ENCODE measurements around the gene FGF7. TPM values are rescaled to one million over a fixed set of nuclear protein-coding genes. Genes with fewer than 3 reads are reported as not detected.
"Not testable (repeated sequence)": the region's sequence is repeated elsewhere in the genome, so short reads cannot be mapped to it uniquely, and the experiment has no call there.

Gene FGF7
- total RNA-seq, 2 donors from 2014 or later = 9.9 to 18.5 TPM

- peaks cover 9% of the 10 kb centered on the region for H3K4me1 ChIP-seq
- H3K4me3 ChIP-seq = no peak overlapping the region
- ATAC-seq = no peak
- no peak for DNase-seq
- 64 to 66% methylated on average over 3 of the region's 3 CpGs for WGBS, 2 donors
- H3K9me3 ChIP-seq = no peaks in the 10 kb centered on the region
- no peaks in the 10 kb centered on the region for H3K27me3 ChIP-seq
- no peaks in the 10 kb centered on the region for H3K36me3 ChIP-seq (replicated peaks in 1 of 2; ENCODE audit: insufficient read depth in 1 of 2, low read depth in 2 of 2)
- no peak for TF ChIP-seq POLR2A (IDR thresholded peaks at IDR 0.05)
- no peak for TF ChIP-seq CTCF (IDR thresholded peaks at IDR 0.05)
- no peak overlapping the region for H3K27ac ChIP-seq
- intact Hi-C loops (cut with DNase I) = no loop called here
Observed at GRCh38 chr15:49467746-49468480, 44.9 kb downstream of the FGF7 start.

GRCh38 chr15:49468481-49468839 is 45.4 kb downstream of the FGF7 start:
- intact Hi-C loops (cut with DNase I) = no loop called here
- no peak for ATAC-seq
- TF ChIP-seq CTCF (IDR thresholded peaks at IDR 0.05) = no peak
- no peak for TF ChIP-seq POLR2A (IDR thresholded peaks at IDR 0.05)
- H3K27ac ChIP-seq = no peak overlapping the region
- no peaks in the 10 kb centered on the region for H3K9me3 ChIP-seq
- no peak for DNase-seq
- H3K4me3 ChIP-seq = no peak overlapping the region
- H3K4me1 ChIP-seq = peaks cover 9% of the 10 kb centered on the region
- no peaks in the 10 kb centered on the region for H3K36me3 ChIP-seq (replicated peaks in 1 of 2; ENCODE audit: insufficient read depth in 1 of 2, low read depth in 2 of 2)
- no peaks in the 10 kb centered on the region for H3K27me3 ChIP-seq
- 46 to 57% methylated on average over 2 of the region's 2 CpGs for WGBS, 2 donors

- H3K36me3 ChIP-seq (replicated peaks in 1 of 2; ENCODE audit: insufficient read depth in 1 of 2, low read depth in 2 of 2); H3K4me3 ChIP-seq; H3K4me1 ChIP-seq; intact Hi-C loops (cut with DNase I); ATAC-seq; H3K27me3 ChIP-seq; H3K9me3 ChIP-seq: not testable (repeated sequence)
- peak in 2 of 7 experiments; percentile 8 to 33 for TF ChIP-seq CTCF (IDR thresholded peaks at IDR 0.05)
- 91 to 93% methylated on average over 4 of the region's 4 CpGs for WGBS, 2 donors
- H3K27ac ChIP-seq = peak overlapping the region in 3 of 4 donors; percentile 26 to 68 (median 55)
- DNase-seq = peak; percentile 22 to 64 (median 40)
Observed at GRCh38 chr15:49471248-49471647, 48.2 kb downstream of the FGF7 start.

- intact Hi-C loops (cut with DNase I) = no loop called here
- WGBS, 2 donors = 15 to 21% methylated on average over 4 of the region's 4 CpGs
- no peaks in the 10 kb centered on the region for H3K9me3 ChIP-seq
- peak overlapping the region in 3 of 4 donors; percentile 26 to 68 (median 55) for H3K27ac ChIP-seq
- H3K36me3 ChIP-seq (replicated peaks in 1 of 2; ENCODE audit: insufficient read depth in 1 of 2, low read depth in 2 of 2) = no peaks in the 10 kb centered on the region
- ATAC-seq (peak; percentile 60), DNase-seq (peak in 3 of 4 donors; percentile 29 to 34 (median 33))
- TF ChIP-seq POLR2A (IDR thresholded peaks at IDR 0.05) (no peak), CTCF (IDR thresholded peaks at IDR 0.05) (no peak)
- H3K4me3 ChIP-seq = no peak overlapping the region
- H3K4me1 ChIP-seq = peaks cover 3% of the 10 kb centered on the region
- H3K27me3 ChIP-seq = no peaks in the 10 kb centered on the region
Observed at GRCh38 chr15:49471733-49472132, 48.7 kb downstream of the FGF7 start.

- H3K4me3 ChIP-seq = no peak overlapping the region
Observed at GRCh38 chr15:49472338-49472737, 49.3 kb downstream of the FGF7 start.

More at GRCh38 chr15:49472338-49472737, 49.3 kb downstream of the FGF7 start:
- Histone ChIP-seq H3K27me3 (no peaks in the 10 kb centered on the region), H3K36me3 (replicated peaks in 1 of 2; ENCODE audit: insufficient read depth in 1 of 2, low read depth in 2 of 2) (no peaks in the 10 kb centered on the region), H3K9me3 (no peaks in the 10 kb centered on the region), H3K4me1 (peaks cover 3% of the 10 kb centered on the region), H3K27ac (peak overlapping the region in 3 of 4 donors; percentile 26 to 68 (median 55))
- no peak for DNase-seq
- ATAC-seq = no peak
- TF ChIP-seq CTCF (IDR thresholded peaks at IDR 0.05) (no peak), POLR2A (IDR thresholded peaks at IDR 0.05) (no peak)
- intact Hi-C loops (cut with DNase I) = no loop called here
- 79 to 88% methylated on average over 2 of the region's 2 CpGs for WGBS, 2 donors

All from body of pancreas (tissue), 4 donors.